ENCODE results near the gene ARF1.

GRCh38 chr1:228147151-228147693 is 64.7 kb downstream of the ARF1 start:
- TF ChIP-seq SETDB1 (IDR thresholded peaks at IDR 0.05; ENCODE audit: insufficient read length, low read length) (no peak), ZNF704 (tag by site-specific recombination; IDR thresholded peaks at IDR 0.05) (no peak), CTCF (tag by site-specific recombination; IDR thresholded peaks at IDR 0.05) (no peak), ZNF768 (tag by site-specific recombination; IDR thresholded peaks at IDR 0.05) (no peak), TRIM28 (IDR thresholded peaks at IDR 0.05; ENCODE audit: borderline replicate concordance, low read length) (no peak), ZNF423 (tag by site-specific recombination; IDR thresholded peaks at IDR 0.05) (no peak), ZNF311 (tag by site-specific recombination; IDR thresholded peaks at IDR 0.05; ENCODE audit: borderline replicate concordance) (no peak)

Measured in HEK293 (cell line).